RKO (cell line): ENCODE results near the gene HOXA2.

Experiments used
- DNase-seq: peaks from one replicate; pipeline ENCODE4 v3.0.0-alpha.2; 2016; ENCODE audit warnings: low spot score

The HOXA2 gene

DNA sequence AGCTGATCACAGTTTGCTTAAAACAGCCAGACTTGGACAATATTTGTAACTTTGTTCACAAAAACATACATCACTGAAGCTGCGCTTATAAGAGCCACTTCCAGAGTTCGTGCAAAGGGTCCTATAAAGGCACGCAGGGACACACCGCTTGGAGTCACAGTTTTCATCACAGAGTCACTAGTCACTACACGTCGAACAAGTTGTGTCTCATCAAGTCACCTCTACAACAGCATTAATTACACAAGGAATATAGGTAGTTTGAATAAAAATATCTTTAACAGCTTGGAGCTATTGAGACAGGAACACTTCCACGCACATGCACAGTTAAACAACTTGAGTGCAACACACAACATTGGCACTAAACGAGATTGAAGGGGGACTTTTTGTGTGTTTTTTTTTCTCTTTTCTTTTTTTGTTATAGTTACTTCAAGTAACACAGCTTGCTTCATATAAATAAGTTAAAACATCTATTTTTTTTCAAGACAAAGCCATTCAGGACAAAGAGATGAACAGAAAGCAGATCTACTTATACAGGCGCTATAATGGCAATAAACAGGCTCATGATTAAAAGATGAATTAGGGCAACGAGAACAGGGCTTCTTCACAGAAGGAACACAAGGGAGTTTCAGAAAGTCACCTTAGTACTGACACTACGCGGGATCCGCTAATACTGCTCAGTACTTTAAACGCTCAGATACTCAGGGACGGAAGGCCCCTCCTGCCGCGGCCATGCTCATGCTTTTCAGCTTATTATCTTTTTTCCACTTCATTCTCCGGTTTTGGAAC lies 38.8 kb upstream of the HOXA2 start:
- peak; percentile 32 for DNase-seq

DNA sequence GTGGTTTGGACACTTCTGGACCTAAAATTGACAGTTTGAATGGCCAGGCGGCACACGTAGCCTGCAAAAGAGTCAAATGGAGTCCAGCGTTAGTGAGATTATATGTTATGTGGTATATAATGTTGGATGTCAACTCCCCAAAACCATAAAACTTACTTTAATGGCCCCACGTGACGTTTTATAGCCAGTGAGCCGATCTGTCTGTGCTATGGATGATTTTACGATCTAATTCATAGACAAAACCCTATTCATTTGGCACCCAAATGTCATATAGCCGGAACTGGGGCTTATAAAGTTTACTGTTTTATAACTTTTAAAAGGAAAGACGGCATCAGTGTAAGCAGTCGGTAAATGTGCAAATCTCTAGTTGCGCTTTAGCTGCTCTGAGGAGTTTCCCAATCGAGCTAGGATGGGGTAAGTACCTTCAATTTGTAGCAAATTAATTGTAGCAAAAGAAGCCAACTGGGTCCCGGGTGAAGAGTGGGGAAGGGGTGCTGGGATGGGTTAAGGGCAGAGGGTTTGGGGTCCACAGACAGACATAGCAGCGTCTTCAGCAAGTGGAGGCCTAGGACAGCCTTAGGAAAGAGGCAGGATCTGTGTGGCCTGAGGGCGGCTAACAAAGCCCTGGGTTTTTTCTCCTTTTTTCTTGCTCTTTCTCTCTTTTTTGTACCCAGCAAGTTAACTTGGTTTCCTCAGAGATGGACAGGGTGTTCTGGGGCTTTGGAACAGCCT lies 37.8 kb upstream of the HOXA2 start:
- DNase-seq = no peak

DNA sequence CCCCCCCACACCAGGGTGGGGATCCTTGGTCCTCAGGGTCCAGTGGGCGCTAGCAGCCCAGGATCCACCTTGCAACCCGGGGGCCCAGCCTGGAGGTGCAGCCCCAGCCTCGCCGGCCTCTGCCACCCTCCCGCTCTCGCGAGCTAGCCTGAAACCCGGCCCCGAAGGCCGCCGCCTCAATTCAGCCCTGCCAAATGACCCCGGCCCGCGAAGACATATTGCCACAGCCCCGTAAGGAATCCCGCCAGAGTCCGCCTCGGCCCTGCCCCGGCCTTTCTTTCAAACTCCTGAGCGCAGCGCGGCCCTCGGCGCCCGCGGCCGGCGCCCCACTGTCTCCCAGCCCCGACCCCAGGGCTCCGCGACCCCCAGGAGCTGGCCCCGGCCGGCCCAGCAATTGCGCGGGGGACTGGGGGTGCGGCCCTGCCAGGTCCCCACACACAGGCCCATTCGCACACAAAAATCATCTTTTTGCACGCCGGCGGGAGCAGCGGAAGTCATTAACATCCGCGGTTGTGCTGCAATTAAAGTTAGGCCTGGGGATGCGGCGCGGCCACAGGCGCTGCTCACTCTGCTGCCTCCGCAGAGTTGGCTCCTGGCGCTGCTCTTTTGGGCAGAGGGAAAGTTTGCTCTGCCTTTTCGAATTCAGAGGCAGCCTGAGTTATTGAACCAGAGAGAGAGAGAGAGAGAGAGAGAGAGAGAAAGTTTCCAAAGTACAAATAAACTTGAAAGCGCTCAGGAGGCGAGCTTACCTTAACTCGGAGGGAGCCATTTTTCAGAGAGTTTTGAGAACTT lies 37.0 kb upstream of the HOXA2 start:
- no peak for DNase-seq

DNA sequence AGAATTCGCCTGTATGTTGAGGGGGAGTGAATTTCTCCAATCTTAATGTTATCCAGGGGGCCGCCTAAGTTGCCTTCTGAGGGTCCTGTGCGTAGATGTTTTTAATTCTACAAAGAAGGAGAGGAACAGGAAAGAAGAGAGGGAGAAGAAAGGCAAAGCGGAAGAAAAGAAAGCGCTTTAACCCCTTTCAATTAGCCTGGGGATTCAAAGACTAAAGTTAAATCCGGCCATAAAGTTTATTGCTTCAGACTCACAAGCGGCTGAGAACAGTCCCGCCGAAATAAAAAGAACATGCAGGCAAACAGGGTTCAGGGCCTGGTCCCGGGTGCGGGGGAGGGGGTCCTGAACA lies 36.5 kb upstream of the HOXA2 start:
- no peak for DNase-seq

DNA sequence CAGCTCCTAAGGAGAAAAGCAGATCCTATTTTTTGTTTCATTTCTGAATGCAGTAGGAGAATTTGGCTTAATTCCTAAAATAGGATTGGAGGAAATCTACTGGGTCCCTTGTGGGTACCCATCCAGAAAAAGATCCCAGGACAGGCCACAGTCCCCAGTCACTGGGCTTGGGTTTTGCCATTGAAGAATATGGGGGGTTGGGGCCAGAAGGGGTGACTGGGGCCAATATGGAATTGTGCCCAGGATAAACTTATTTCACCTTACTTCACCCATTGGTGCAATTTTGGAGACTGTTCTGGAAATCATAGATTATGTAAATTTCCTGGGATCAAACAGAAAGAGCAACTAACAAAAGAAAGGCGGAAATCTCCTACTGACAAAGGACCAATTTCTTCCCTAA lies 36.0 kb upstream of the HOXA2 start:
- no peak for DNase-seq

DNA sequence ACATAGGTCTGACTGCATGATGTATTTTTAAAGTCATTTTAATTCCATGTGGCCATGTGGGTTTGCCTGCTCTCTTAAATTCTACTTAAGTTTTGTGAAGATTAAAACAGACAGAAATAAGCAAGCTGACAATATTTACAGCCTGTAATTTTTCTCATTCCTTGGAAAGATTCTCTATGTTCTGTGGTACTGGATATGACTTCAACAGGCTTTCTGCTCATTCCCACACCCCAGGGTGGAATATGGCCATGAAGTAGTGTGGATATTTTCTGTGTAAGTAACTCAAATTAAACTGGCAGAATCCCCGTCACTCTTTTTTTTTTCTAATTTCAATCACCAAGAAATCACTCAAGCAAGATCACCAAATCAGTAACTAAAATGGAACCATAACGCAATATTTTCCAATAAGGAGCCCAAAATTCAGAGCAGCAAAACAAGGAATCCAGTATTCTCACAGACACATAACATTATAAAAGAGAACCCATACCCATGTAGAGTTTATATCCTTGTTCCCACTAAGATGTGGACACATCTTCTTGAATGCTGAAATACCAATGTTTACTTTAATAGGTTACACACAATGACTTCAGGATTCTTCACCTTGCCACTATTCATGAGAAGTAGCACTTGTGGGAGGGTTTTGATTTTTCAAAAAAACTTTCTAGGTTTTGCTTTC lies 35.3 kb upstream of the HOXA2 start:
- no peak for DNase-seq

DNA sequence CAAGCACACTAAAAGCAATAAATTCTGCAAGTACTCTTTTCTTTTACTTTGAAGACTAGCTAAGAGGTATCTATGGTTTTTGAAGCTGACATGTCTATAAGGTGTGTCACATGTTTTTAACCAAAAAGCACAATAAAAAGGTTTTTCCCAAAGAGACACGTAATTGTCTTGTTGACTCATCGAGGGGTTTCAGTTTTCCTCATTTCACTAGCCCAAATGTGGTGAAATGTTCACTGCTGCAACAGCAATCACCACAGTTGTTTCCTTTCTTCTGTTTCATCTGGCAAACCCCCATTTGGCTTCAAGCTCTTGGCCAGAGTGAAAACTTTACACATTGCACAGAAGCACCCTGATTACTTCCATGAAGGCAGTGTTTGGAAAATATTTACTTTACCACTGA lies 31.9 kb upstream of the HOXA2 start:
- DNase-seq = peak; percentile 48

DNA sequence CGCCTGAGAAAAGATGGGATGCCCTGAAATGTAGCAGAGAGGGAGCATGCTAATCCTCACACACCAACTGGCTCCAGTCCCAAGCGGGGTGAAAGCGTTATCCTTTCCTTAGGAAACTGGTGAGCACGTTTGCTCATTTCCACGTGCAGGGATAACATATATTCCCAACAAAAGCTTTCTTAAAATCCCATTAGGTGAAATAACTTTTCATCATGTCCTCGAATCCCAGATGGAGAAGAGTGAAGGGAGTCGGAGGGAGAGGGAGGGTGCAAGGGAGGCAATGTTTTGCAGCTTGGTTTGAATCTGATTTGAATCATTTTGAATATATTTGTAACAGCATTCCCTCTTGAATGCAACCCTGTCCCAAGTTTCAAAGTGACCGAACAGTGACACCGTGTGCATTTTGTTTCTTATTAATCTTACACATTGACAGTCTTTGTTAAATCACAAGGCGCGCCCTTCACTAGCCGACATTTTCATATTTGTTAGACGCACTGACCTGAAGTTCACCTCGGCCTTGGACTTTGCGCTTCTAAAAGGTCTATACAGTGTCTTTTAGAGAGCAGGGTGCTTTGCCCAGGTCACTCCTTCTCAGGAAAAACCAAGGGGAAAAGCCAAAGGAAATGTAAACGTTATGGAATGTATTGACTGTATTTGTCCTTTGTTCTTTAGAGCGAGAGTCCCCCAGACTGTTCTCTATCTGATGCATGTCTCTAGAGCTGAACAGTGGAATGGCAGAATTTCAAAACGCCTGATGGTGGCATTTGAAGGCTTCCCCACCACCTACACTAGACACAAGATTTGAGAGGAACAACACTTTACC lies 31.1 kb upstream of the HOXA2 start:
- DNase-seq = no peak

DNA sequence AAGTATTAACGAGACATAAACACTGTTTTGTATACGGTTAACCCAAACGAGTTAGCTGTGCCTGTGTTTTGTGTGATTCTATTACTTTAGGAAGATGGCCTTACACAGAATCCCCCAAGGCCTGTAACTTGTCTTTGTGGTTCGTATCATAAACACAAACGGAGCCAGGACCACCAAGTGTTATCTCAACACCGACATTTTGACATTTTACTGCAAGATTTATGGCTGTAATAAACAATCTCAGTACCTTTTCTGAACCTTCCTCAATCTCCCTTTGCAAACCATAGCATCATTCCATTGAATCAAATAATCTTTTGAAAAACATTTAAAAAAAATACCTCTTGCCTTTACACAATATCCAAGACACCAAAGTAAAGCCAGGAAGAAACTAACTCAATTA lies 30.5 kb upstream of the HOXA2 start:
- no peak for DNase-seq

DNA sequence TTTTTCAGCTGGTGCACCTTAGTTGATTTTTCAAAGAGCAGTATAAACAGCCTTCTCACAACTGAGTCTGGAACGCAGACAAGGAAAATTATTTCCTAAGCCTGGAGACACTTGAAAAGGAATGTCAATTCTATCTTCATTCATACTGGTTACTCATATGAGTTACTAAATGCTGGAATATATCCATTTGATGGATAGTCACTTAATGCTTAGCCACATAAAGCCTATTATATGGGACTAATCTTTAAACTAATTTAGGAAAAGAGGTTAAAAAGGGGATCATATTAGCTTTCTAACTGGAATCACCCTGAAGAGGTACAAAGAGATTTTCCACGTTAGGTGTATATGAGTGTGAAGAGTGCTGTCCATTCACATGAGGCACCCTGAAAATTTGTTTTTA lies 29.7 kb upstream of the HOXA2 start:
- DNase-seq = no peak

DNA sequence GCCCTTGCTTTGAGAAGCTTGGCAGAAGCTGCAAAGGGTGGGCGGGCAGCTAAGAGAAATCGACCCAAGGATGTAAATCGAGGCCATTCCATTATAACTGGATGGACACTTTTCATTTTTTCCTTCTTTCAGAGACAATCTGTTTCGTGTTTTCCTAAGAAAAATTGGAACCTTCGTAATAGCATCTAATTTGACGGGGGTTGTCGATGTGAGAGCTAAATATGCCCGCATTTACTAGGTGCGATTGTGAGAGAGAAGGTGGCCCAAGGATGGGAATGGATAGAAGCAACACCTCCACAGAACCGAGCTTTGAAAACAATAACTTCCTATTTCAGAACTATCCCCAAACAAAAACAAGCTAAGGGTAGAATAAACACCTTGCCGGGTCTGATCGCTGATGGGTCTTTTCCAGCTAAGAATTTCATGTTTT lies 28.9 kb upstream of the HOXA2 start:
- DNase-seq = no peak

GRCh38 chr7:27130540-27131389 lies 28.3 kb upstream of the HOXA2 start, which contains the start of gene HOXA4:
Gene HOXA4 (minus strand): TSS chr7:27130757. CDS start chr7:27130733, 24 bp downstream.
- DNase-seq = peak; percentile 89

DNA sequence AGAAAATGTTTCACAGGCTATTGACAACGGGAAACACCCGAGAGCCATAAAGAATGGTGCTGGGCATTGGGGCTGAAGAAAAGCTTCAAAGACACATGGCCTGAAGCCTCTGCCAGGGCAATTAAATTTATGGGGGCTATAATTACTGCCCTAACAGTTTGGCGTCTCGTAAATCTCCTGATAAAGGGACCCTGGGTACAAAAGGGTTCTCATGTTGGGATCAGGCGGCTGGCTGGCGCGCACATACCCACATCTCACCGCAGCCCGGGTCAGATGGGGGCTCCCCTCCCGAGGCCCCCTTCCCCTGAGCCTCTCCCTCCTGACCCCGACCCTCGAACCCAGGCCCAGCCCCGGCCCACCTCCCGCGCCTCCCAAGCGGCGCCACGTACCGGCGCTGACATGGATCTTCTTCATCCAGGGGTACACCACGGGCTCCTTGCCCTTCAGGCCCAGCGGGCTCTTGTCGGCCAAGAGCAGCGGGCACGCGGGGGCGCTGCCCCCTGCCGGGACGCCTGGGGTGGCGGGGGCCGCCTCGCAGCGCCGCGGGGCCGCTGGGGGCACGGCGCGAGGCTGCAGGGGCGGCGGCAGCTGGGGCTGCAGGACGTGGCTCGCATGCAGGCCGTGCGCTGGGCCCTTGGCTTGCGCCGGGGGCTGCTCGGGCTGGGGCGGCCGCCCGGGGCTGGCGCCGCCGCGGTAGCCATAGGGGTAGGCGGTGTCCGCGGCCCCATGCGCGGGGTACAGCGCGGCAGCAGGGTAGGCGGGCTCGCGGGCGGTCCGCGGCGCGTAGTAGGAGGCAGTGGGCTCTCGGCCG lies 27.5 kb upstream of the HOXA2 start:
- DNase-seq = peak; percentile 59

GRCh38 chr7:27128776-27129728 lies 26.6 kb upstream of the HOXA2 start:
- DNase-seq = no peak

GRCh38 chr7:27128034-27128433 lies 25.6 kb upstream of the HOXA2 start:
- DNase-seq = no peak

DNA sequence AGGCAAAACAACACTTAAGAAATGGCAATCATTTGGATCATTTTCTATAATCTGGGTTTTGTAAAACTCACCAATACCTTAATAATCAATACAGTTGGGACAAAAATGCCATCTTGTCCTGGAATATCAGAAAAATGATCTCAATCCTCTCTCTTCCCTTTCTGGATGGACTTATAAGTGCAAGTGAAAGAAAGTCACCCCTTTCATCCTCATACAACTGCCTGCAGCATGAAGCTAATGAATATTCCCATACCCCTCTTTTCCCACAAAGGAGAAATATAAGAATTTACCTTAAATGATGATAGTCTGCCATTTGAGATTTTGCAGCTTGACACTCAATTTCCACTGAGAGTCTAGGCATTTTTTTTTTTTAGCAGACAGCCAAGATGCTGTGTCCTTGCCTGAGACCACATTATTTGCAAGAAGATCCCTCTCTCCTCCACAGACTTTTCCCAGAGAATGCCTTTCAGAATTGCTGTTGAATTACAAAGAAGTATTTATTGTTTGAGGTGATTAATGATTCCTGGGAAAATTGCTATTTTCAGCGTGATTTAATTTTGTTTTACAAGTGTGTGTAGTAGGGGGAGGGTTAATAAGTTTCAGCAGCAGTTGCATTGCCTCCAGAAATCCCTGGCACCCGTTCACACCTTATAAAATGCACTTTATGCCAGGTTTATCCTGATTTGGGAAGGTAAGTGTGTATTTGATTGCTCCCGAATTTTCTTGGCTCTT lies 24.3 kb upstream of the HOXA2 start:
- DNase-seq = no peak

DNA sequence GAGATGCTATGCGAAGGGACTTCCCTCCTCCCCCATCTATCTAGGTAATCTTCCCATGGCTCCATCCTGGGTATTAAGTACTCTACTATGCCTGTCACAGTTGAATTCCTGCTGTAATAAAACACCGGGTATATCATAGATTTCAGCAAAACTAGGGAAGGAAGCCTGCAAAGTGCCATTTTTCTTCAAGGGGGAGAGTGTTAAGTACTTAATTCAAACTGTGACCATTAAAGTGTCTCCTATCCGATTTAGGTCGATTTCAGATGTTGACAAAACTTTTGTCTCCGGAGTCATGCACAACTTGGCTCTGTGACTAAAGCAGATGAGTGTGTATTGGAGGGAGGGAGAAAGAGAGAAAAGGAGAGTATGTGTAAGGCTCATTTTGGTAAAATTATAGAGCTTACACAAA lies 23.5 kb upstream of the HOXA2 start:
- no peak for DNase-seq
